ENCODE measurements around the gene MYO1D. TPM values are rescaled to one million over a fixed set of nuclear protein-coding genes. Genes with fewer than 3 reads are reported as not detected.
"Not testable (repeated sequence)": the region's sequence is repeated elsewhere in the genome, so short reads cannot be mapped to it uniquely, and the experiment has no call there.

MYO1D gene
- total and polyA plus RNA-seq, 2 donors (not counting 1 experiment from before 2014, with no cell fraction given), result 5.4 to 26.7 TPM

GRCh38 chr17:32739722-32740121, 137.2 kb downstream of the MYO1D start:
- no peak for DNase-seq
- no peaks in the 10 kb centered on the region for H3K27me3 ChIP-seq (replicated peaks in 1 of 4; ENCODE audit: control extremely low read depth in 1 of 4, control insufficient read depth in 3 of 4, insufficient read depth in 4 of 4, low read length in 3 of 4)
- Mint-ChIP-seq H3K27ac (no peak overlapping the region), H3K9me3 (ENCODE audit: insufficient read depth) (no peaks in the 10 kb centered on the region), H3K4me3 (no peak overlapping the region), H3K27me3 (no peaks in the 10 kb centered on the region), H3K4me1 (peaks cover 14% of the 10 kb centered on the region)
- H3K9me3 ChIP-seq (ENCODE audit: control extremely low read depth in 1 of 3, control insufficient read depth in 2 of 3, insufficient read depth in 1 of 3, low read length in 2 of 3), result no peaks in the 10 kb centered on the region
- H3K4me3 ChIP-seq (ENCODE audit: control extremely low read depth in 1 of 5, extremely low read depth in 1 of 5, insufficient read depth in 1 of 5, low read depth in 2 of 5, low read length in 4 of 5), result no peak overlapping the region
- no peaks in the 10 kb centered on the region for H3K36me3 ChIP-seq (replicated peaks in 1 of 2; ENCODE audit: control extremely low read depth in 1 of 2, control insufficient read depth in 1 of 2, extremely low read depth in 1 of 2, insufficient read depth in 2 of 2, low read length in 1 of 2)
- no peak overlapping the region for H3K27ac ChIP-seq (ENCODE audit: low read length in 2 of 2)
- peaks cover 6 to 7% of the 10 kb centered on the region in 2 donors for H3K4me1 ChIP-seq (ENCODE audit: control insufficient read depth in 2 of 2, insufficient read depth in 2 of 2, low read length in 2 of 2)
- TF ChIP-seq EZH2 (IDR thresholded peaks at IDR 0.05; ENCODE audit: borderline replicate concordance, insufficient read depth, low read depth, low read length, poor library complexity, severe bottlenecking) (no peak), CTCF (IDR thresholded peaks at IDR 0.05) (no peak)
- H3K4me2 ChIP-seq (replicated peaks; ENCODE audit: low read depth, low read length, poor library complexity, severe bottlenecking), result no peak overlapping the region
- H3K9ac ChIP-seq (ENCODE audit: low read length), result no peak overlapping the region
- H4K20me1 ChIP-seq (ENCODE audit: control insufficient read depth, insufficient read depth, low read length, poor library complexity, severe bottlenecking), result no peaks in the 10 kb centered on the region
- POLR2A ChIA-PET, result no interaction called here
- H2AFZ ChIP-seq (ENCODE audit: insufficient read depth, low read depth, low read length, poor library complexity, severe bottlenecking), result no peak overlapping the region
- intact Hi-C loops (cut with micrococcal nuclease), result no loop called here
- CTCF ChIA-PET, result no interaction called here
- no peak for ATAC-seq (ENCODE audit: low read depth)
- no peaks in the 10 kb centered on the region for H3K79me2 ChIP-seq (ENCODE audit: control insufficient read depth, insufficient read depth, low read length)
- WGBS (ENCODE audit: insufficient coverage), result no CpG with 5 or more reads among the region's 2 CpGs

GRCh38 chr17:32739151-32739550, 137.8 kb downstream of the MYO1D start:
- H3K27ac ChIP-seq (ENCODE audit: low read length in 2 of 2); intact Hi-C loops (cut with micrococcal nuclease); H3K27me3 Mint-ChIP-seq; H3K36me3 ChIP-seq (replicated peaks in 1 of 2; ENCODE audit: control extremely low read depth in 1 of 2, control insufficient read depth in 1 of 2, extremely low read depth in 1 of 2, insufficient read depth in 2 of 2, low read length in 1 of 2); H3K4me2 ChIP-seq (replicated peaks; ENCODE audit: low read depth, low read length, poor library complexity, severe bottlenecking); H3K4me3 ChIP-seq (ENCODE audit: control extremely low read depth in 1 of 5, extremely low read depth in 1 of 5, insufficient read depth in 1 of 5, low read depth in 2 of 5, low read length in 4 of 5); H3K27ac Mint-ChIP-seq; H3K9ac ChIP-seq (ENCODE audit: low read length); H4K20me1 ChIP-seq (ENCODE audit: control insufficient read depth, insufficient read depth, low read length, poor library complexity, severe bottlenecking); DNase-seq; H3K9me3 Mint-ChIP-seq (ENCODE audit: insufficient read depth); H2AFZ ChIP-seq (ENCODE audit: insufficient read depth, low read depth, low read length, poor library complexity, severe bottlenecking); ATAC-seq (ENCODE audit: low read depth); H3K4me3 Mint-ChIP-seq; CTCF ChIA-PET; POLR2A ChIA-PET; H3K27me3 ChIP-seq (replicated peaks in 1 of 4; ENCODE audit: control extremely low read depth in 1 of 4, control insufficient read depth in 3 of 4, insufficient read depth in 4 of 4, low read length in 3 of 4); H3K79me2 ChIP-seq (ENCODE audit: control insufficient read depth, insufficient read depth, low read length); H3K9me3 ChIP-seq (ENCODE audit: control extremely low read depth in 1 of 3, control insufficient read depth in 2 of 3, insufficient read depth in 1 of 3, low read length in 2 of 3); H3K4me1 ChIP-seq (ENCODE audit: control insufficient read depth in 2 of 2, insufficient read depth in 2 of 2, low read length in 2 of 2): not testable (repeated sequence)
- H3K4me1 Mint-ChIP-seq, result peaks cover 13% of the 10 kb centered on the region
- no CpG with 5 or more reads among the region's 4 CpGs for WGBS (ENCODE audit: insufficient coverage)
